GM19395 (cell line): ENCODE results near the gene GAS2.

Source experiments
- ATAC-seq: cut with Tn5 transposase; IDR thresholded peaks from one replicate; pipeline ENCODE4 v1.9.1; 2021; ENCODE audit warnings: mild to moderate bottlenecking, moderate library complexity; ENCODE audit not compliant: unreplicated experiment

The GAS2 gene

DNA sequence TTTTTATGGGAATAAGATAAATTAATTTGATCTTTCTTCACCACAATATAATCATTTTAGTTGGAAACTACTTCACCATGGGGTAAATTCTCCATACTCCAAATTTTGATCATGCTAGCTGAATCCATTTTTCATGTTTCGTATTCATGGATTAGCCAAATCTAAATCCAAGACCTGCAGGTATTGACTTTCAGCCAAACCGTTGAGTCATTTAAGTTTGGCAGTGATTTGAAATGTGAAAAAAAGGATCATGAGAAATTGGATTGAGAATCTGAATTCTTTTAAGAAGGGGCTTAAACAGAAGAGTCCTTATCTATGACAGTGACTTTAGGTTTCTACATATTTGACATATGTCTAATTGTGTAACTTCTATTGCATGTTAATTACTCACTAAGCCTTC is 5.3 kb downstream of the GAS2 start:
- no peak for ATAC-seq

DNA sequence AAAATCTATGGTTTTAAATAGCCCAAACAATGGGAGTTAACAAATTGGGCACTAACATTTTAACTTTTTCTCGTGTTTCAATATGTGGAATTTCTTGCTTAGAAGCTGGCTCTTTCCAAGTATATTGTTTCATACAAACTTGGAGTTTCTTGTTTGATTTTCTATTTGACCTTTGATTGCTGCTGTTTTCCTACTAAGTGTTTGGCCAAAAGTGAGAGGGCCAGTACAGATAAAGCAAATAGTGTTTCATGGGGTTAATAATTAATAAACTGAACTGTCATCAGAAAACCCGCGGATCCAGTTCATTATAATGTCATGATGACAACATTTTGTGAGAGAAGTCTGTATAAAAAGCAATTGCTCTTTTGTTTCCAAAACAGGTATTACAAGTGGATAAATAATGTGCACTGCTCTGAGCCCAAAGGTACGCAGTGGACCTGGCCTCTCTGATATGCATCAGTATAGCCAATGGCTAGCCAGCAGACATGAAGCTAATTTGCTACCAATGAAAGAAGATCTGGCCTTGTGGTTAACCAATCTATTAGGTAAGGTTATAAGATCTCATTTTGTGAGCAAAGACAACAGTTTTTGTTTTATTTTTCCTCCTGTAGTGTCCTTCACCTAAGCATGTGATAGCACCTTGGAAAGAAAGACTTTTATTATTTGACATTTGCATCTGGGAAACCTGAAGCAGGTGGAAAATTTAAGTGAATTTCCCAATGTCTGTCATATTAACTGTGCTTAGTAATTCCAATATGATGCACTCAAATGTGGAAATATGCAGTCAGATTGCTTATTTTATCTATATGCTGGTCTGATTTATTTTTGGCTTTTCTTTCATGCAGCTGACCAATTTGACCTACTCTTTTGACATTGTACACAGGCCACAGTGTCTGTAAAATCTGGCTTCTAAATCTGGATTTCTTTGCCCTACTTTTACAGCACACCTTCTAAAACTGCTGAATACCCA is 8.3 kb downstream of the GAS2 start:
- no peak for ATAC-seq

DNA sequence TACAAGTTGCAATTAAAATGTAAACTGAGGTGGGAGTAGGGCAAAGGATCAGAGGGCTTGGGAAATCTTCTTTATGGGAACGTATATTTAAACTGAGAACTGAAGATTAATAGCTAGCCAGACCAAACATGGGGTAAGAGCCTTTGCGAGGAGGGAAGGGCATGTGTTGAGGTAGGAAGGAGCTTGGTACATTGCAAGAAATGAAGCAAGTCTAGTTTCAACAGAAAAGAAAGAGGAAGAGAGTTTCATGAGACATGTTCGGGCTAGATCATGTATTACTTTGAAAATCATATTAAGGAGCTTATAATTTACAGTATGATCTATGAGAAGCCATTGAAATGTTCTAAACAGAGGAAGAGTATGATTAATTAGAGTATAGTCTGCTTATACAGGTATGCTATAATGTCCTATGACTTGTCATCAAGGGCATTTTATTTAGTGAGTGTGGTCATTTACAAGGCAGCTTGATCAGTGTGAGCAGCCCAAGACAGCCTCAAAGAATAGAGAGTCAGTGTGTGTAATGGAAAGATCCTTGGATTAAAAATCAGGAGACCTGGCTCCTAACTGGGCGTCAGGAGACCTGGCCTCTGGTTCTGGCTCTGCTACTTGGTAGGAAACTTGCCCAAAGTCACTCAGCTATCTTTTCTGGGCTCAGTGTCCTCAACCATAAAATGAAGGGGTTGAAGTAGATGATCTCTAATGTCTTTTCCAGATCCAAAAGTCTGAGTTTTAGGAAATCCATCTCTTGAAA is 10.9 kb downstream of the GAS2 start:
- ATAC-seq = peak; percentile 54

DNA sequence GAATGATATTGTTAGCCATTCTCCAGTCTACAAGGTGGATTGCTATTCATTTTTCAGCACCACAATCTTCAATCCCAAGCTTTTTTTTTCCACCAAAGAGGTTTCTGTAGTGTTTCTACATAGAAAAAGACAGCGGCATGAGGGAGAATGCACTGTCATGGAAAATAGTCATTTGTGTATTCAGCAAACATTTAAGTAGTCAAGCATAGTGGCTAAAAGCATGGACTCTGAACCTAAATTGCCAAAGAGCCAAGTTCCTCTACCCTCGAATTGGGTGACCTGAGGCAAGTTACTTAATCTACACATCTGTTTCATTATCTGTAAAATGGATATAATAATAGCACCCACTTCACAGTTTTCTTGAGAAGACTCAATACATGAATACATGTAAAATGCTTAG is 14.2 kb downstream of the GAS2 start:
- no peak for ATAC-seq

DNA sequence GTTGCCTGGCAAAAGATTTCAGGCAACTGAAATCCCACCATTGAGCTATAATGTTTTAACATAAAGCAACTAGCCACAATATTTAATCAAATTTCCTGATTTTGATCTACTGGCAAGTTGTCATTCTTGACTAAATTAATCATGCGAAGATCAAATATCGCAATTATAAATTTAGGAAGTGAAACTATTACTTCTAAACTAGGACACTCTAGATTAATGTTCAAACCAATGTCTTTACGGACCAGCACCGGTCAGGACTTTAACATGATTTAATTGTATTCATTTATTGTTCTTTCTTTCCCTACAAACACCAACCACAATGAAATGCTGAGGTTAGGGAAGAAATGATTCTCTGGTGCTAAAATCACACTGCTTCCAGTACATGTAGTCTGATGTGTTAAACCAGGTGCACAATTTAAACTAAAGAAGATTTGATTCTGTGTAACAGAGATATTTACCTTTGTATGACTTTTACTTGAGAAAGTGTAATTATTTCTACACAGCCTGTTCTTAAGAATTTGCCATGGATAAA is 14.9 kb downstream of the GAS2 start:
- peak; percentile 65 for ATAC-seq

DNA sequence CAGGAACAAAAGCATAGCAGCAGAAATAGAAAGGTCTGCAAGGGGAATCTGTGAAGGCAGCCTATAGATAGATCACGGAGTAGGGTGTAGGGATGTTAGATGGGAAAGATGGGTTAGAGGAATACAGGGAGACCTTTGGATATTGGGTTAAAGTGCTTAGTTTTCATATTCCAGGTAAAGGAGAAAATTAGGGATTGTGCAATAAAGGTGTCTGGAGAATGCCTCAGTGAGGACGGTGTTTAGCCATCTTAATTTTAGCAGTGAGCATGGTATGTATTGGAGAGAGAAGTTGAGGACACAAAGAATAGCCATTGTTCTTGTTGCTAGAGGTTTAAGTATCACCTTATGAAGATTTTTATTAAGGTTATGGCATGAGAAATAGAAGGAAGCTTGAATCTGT is 17.7 kb downstream of the GAS2 start:
- no peak for ATAC-seq

DNA sequence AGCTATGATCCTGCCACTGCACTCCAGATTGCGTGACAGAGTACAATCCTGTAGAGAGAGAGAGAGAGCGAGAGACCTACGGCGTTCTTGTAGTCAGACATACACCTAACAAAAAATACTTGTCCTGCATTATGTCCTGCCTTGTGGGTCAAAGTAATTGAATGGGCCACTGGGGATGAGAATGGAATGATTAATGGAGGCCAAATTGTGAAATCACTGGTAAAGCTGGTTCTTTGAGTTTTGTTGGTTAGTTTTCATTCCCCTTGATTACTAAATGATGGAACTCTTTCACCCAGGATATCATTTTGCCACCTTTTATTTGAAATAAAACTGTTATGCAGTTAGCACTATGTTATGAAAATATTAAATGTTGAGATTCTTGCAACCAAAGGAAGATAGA is 18.7 kb downstream of the GAS2 start:
- no peak for ATAC-seq

DNA sequence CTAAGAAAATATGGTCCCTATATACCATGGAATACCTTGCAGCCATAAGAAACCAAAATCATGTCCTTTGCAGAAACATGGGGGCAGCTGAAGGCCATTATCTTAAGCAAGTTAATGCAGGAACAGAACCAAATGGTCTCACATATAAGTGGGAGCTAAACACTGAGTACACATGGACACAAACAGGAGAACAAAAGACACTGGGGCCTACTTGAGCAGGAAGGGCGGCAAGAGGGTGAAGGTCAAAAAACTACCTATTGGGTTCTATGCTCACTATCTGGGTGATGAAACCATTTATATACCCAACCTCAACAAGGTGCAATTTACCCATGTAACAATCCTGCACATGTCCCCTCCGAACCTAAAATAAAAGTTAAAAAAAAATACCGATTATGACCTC is 22.5 kb downstream of the GAS2 start:
- no peak for ATAC-seq

DNA sequence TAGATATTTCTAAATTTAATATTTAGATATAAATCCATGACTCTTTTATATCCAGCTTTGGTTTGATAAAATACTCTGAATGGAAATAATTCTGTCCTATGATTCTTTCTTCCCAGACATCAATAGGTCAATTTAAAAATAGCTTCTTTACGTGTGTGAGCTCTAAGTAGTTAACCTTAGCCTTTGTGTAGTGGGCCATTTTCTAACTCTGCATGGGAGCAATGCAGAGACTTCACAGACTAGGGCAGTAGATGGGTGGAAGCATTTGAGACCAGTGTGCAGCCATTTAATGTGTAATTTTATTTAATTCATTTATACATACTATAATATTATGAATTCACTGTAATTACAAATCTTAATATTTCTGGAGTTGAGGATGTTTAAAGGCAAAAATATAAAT is 23.8 kb downstream of the GAS2 start:
- no peak for ATAC-seq

DNA sequence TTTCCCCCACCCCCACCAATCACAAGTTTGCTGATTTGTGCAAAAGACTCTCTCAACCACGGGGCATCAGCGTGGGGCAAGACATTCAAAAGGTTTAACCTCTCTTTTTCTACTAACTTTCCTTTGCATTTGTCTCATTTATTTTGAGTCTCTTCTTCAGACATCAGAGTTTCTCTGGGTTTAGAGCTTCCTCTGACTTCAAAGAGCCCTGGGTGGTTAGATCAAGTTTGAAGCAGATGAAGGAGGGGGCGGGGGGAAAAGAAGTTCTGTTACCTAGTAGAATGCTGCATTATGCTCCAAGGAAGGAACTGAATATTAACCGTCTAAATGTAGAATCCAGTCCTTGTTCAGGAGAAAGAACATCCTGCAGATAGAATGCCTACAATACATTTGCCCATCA is 24.5 kb downstream of the GAS2 start:
- ATAC-seq = no peak

DNA sequence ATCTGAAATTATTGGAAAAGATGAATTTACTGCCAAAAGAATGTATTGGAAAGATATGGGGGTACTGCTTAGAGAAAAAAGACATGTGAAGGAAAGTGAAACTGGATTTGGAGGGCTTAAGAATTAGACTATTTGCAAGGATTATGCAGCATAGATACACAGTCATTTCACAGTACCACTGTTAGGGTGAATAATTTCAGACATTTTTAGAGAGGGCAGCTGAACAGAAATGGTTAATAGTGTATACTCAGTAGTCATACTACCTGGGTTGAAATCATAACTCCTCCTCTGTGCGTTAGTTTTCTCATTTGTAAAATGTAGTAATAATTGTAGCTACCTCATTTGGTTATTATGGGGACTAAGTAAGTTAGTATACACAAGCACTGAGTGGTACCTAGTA is 33.0 kb downstream of the GAS2 start:
- peak; percentile 58 for ATAC-seq

DNA sequence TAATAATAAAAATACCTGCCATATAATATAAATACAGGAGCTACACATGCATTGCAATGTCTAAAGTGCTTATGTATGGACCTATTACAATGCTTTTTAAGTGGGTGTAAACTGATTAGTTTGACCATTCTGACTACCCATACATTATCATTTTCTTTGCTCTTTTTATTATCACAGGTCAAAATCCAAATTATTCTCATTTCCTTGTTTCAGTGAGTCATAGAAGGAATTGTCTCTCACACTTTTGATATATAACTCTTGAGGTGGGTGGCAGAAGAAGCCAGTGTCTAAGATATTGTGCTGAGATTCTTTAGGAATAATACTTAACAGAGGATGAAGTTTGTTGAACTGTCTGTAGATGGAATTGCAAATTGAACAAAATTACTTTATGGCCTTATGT is 35.6 kb downstream of the GAS2 start:
- no peak for ATAC-seq

DNA sequence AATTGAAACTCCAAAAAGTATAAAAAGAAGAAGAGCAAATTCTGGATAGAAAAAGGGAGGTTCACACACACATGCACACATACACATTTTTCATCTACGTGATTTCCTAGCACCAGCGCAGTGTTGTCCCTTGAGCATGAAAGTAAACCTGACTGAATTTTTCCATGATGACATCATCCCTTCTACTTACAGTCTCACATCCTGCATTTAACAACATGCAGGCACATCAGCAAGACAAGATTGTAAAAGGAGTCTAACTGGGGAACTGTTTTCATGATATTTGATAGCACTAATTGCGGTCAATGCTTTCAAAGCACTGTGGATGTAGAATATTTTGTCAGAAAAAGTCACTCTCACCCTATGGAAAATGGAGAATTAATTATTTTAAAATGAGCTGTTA is 36.6 kb downstream of the GAS2 start:
- peak; percentile 52 for ATAC-seq

DNA sequence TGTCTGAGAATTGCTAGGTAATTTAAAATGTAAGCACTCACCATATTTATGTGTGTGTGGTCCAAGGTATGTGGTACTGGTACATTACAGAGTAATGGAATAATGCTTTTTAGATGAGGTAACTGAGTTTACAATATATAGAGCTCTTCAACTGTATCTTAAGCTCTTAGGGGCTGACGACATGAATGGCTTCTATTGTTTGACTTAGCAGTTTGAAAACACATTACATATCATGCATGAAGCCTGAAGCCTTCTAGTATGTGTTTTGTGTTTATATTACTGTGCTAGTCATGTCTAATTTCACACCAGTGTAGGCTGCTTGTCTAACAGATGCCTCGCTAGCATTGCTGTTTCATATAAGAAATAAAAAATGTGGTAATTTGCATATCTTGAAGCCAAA is 37.2 kb downstream of the GAS2 start:
- ATAC-seq = no peak

DNA sequence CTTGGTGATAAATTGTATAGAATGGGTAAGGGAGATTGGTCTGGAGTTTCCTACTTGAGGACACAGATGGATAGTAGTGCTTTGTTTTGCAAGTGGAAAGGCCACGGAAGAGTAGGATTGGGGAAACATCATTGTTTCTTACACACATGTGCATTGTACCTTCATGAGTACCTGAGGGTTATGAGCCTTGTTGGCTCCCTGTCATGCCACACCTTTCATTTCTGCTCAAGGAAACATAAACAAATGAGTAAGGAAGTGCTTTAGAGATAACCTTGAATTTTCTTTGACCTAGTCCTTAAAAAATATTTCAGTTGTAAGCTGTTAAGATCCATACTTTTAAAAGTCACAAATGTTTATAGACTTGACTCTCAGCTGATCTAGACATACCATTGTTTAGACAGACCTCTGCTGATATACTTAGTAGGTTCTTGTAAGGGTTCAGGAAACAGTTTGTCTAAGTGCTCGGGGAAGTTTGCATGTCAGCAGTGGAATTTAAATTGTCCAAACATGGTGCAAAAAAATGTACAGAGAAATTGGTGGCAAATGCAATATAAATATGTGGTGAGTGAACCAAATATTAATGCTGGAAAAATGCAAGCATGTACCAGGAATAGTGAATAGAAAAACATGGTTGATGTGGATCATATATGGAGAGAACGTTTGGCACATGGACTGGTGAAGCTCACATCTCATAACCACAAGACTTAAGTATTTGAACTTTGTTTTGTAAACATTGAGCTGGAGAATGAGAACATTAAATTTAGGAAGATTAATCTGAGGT is 40.9 kb downstream of the GAS2 start:
- ATAC-seq = no peak

DNA sequence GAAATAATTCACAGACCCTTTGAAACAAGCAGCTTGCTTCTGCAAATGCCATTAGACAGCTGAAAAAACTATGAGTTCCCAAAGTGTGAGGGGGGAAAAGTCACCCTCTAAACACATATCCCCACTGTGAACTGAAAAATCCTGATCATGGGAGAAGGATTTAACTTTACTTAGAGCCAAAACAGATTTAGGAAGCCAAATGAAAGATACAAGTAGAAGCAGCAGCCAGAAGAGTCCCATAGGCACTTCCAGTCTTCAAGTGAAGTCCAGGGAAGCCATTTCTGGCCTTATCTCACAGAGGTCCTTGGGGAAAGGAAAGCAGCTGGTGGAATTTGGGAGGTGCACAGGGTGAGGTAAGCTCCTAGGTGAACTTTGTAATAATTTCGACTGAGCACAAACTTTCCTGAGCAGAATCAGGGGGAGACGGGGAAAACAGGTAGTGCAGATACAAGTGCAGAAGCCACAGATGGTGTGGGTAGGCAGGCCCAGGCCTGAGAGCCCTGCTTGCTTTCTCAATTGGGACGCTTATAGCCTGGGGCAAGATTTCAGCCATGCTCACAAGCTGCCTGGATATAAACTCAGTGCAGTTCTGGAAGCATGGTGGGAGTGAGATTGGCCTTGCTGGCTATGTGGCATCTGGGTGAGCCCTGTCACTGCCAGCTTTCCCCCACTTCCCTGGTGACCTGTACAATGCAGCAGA is 44.8 kb downstream of the GAS2 start:
- no peak for ATAC-seq

DNA sequence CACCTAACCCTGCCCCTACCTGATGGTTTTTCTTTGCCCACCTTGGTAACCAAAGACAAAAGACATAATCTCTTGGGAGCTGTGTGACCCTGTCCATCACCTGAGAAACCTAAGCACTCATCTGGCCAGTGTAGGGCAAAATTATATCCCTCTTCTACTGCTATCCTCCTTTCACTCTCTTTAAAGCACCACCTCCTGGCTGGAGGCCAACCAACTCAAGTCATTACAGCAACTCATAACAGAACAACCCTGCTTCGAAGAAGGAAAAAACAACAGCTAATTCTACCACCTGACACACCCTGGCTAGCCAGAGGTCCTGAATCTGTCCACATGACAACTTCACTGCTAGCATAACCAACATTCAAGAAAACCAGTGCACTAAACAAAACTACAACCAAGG is 45.5 kb downstream of the GAS2 start:
- no peak for ATAC-seq

DNA sequence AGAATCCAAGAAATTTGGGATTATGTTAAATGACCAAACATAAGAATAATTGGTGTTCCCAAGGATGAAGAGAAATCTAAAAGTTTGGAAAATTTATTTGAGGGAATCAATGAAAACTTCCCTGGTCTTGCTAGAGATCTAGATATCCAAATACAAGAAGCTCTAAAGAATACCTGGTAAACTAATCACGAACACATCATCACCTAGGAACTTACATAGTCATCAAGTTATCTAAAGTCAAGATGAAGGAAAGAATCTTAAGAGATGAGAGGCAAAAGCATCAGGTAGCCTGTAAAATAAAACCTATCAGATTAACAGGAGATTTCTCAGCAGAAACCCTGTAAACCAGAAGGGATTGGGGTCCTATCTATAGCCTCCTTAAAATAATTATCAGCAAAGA is 46.9 kb downstream of the GAS2 start:
- ATAC-seq = no peak

DNA sequence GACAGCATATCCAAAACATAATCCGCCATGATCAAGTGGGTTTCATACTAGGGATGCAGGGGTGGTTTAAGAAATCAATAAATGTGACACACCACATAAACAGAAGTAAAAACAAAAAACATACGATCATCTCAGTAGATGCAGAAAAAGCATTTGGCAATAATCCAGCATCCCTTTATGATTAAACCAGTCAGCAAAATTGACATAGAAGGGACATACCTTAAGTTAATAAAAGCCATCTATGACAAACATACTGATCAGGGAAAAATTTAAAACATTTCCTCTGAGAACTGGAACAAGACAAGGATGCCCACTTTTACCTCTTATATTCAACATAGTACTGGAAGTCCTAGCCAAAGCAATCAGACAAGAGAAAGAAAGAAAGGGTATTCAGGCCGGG is 49.6 kb downstream of the GAS2 start:
- ATAC-seq = no peak

DNA sequence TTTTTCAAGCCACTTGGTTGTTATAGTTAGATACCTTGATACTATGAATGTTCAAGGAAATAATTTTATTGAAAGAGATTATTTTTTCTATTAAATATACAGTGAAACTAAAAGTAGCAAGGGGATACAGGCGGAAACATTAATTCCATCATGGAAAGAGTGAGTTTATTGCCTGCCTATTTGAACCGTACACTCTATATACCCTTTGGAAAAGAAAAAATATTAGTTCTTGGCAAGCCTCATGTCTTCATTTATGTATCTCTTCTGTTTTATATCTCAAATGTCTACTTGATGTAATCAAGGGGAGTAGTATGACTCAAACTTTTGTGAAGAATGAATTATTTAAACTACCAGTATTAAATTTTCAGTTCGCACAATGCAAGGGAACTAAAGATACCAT is 54.0 kb downstream of the GAS2 start:
- ATAC-seq = no peak

DNA sequence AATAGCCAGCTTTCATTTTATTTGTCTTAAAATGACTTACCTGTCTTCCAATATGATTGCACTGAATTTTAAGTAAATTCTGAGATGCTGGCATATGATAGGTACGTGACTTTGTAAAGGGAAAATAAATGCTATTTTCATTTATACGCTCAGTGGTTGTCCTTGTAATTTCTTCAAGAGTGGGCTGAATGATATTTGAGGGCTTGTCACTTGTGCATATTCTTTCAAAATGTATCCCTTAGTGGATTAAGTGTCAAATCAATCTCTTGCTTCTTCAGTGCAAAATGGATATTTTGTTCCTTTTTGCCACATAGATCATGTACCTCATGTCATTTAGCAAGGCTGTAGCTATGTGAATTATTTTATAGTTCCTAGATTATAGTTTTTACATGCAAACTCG is 56.9 kb downstream of the GAS2 start:
- ATAC-seq = no peak
